Measurements from ENCODE around the gene HOXC5. TPM values are rescaled to one million over a fixed set of nuclear protein-coding genes. Genes with fewer than 3 reads are reported as not detected.

The HOXC5 gene
- total RNA-seq, 2 experiments from 2014 or later = not detected

GRCh38 chr12:53986686-53987483 lies 46.0 kb upstream of the HOXC5 start:
- H3K9me3 Mint-ChIP-seq = no peaks in the 10 kb centered on the region
- Histone ChIP-seq H3K9me3 (ENCODE audit: control insufficient read depth in 1 of 2, insufficient read depth in 1 of 2, low read length in 2 of 2) (peaks cover 11 to 53% of the 10 kb centered on the region in 2 experiments), H3K4me3 (ENCODE audit: low read length) (no peak overlapping the region), H3K27ac (ENCODE audit: low read depth in 1 of 2, low read length in 2 of 2) (no peak overlapping the region), H3K36me3 (ENCODE audit: insufficient read depth, low read length) (no peaks in the 10 kb centered on the region), H3K27me3 (ENCODE audit: control insufficient read depth in 1 of 2, insufficient read depth in 2 of 2, low read length in 2 of 2) (peaks cover 94 to 98% of the 10 kb centered on the region in 2 experiments), H3K4me1 (ENCODE audit: insufficient read depth, low read length) (peaks cover 47% of the 10 kb centered on the region)
- no peaks in the 10 kb centered on the region for H3K36me3 Mint-ChIP-seq (ENCODE audit: low read depth)
- ChIA-PET POLR2A (interaction anchor here (0.9 kb wide), 1 partner anchor 9 kb away, joined by 3 read pairs; no protein-coding TSS in a partner anchor), CTCF (interaction anchor here (0.9 to 2.9 kb wide), 3 partner anchors 19 to 221 kb away, joined by 3 to 11 read pairs (median 5); no protein-coding TSS in a partner anchor)
- H3K27ac Mint-ChIP-seq = no peak overlapping the region
- intact Hi-C loops (cut with DNase I, micrococcal nuclease) = loop anchor here (5.0 kb wide), 2 partner anchors 35 to 195 kb away; partner anchors contain the start of gene HOXC12 (in 1 of the 2)
- H3K27me3 Mint-ChIP-seq = peaks cover 95% of the 10 kb centered on the region
- H3K4me3 Mint-ChIP-seq = no peak overlapping the region
- no peak for ATAC-seq (ENCODE audit: poor library complexity)
- peaks cover 32% of the 10 kb centered on the region for H3K4me1 Mint-ChIP-seq (ENCODE audit: low read depth)
- DNase-seq = no peak
- no peak for TF ChIP-seq CTCF (IDR thresholded peaks at IDR 0.05)

GRCh38 chr12:53987787-53988230 lies 45.0 kb upstream of the HOXC5 start:
- peaks cover 94 to 98% of the 10 kb centered on the region in 2 experiments for H3K27me3 ChIP-seq (ENCODE audit: control insufficient read depth in 1 of 2, insufficient read depth in 2 of 2, low read length in 2 of 2)
- H3K36me3 ChIP-seq (ENCODE audit: insufficient read depth, low read length) = no peaks in the 10 kb centered on the region
- intact Hi-C loops (cut with DNase I, micrococcal nuclease) = loop anchor here (2.0 to 5.0 kb wide), 3 partner anchors 36 to 197 kb away; partner anchors contain the start of gene HOXC12 (in 1 of the 2)
- CTCF ChIA-PET = interaction anchor here (1.4 to 1.6 kb wide), 2 partner anchors 18 to 229 kb away, joined by 4 to 5 read pairs; no protein-coding TSS in a partner anchor
- Mint-ChIP-seq H3K27me3 (peaks cover 95% of the 10 kb centered on the region), H3K36me3 (ENCODE audit: low read depth) (no peaks in the 10 kb centered on the region), H3K4me3 (no peak overlapping the region), H3K4me1 (ENCODE audit: low read depth) (peaks cover 32% of the 10 kb centered on the region), H3K27ac (no peak overlapping the region), H3K9me3 (no peaks in the 10 kb centered on the region)
- no peak for DNase-seq
- TF ChIP-seq CTCF (IDR thresholded peaks at IDR 0.05) = no peak
- peaks cover 11 to 50% of the 10 kb centered on the region in 2 experiments for H3K9me3 ChIP-seq (ENCODE audit: control insufficient read depth in 1 of 2, insufficient read depth in 1 of 2, low read length in 2 of 2)
- no peak overlapping the region for H3K27ac ChIP-seq (ENCODE audit: low read depth in 1 of 2, low read length in 2 of 2)
- no peak for ATAC-seq (ENCODE audit: poor library complexity)
- POLR2A ChIA-PET = interaction anchor here (1.2 kb wide), 1 partner anchor 9 kb away, joined by 3 read pairs; no protein-coding TSS in a partner anchor
- no peak overlapping the region for H3K4me3 ChIP-seq (ENCODE audit: low read length)
- H3K4me1 ChIP-seq (ENCODE audit: insufficient read depth, low read length) = peaks cover 47% of the 10 kb centered on the region

GRCh38 chr12:53988541-53989226 lies 44.2 kb upstream of the HOXC5 start:
- H3K4me3 Mint-ChIP-seq = peak overlapping the region; percentile 11
- Histone ChIP-seq H3K9me3 (ENCODE audit: control insufficient read depth in 1 of 2, insufficient read depth in 1 of 2, low read length in 2 of 2) (peaks cover 11 to 49% of the 10 kb centered on the region in 2 experiments), H3K4me1 (ENCODE audit: insufficient read depth, low read length) (peaks cover 42% of the 10 kb centered on the region), H3K27ac (ENCODE audit: low read depth in 1 of 2, low read length in 2 of 2) (no peak overlapping the region), H3K4me3 (ENCODE audit: low read length) (no peak overlapping the region), H3K27me3 (ENCODE audit: control insufficient read depth in 1 of 2, insufficient read depth in 2 of 2, low read length in 2 of 2) (peaks cover 94 to 98% of the 10 kb centered on the region in 2 experiments), H3K36me3 (ENCODE audit: insufficient read depth, low read length) (no peaks in the 10 kb centered on the region)
- peaks cover 95% of the 10 kb centered on the region for H3K27me3 Mint-ChIP-seq
- TF ChIP-seq CTCF (IDR thresholded peaks at IDR 0.05) = no peak
- peaks cover 32% of the 10 kb centered on the region for H3K4me1 Mint-ChIP-seq (ENCODE audit: low read depth)
- H3K9me3 Mint-ChIP-seq = no peaks in the 10 kb centered on the region
- intact Hi-C loops (cut with DNase I, micrococcal nuclease) = loop anchor here (2.0 to 5.0 kb wide), 3 partner anchors 36 to 198 kb away; partner anchors contain the start of gene HOXC12 (in 1 of the 2)
- ATAC-seq (ENCODE audit: poor library complexity) (no peak), DNase-seq (no peak)
- H3K36me3 Mint-ChIP-seq (ENCODE audit: low read depth) = no peaks in the 10 kb centered on the region
- no peak overlapping the region for H3K27ac Mint-ChIP-seq
- ChIA-PET POLR2A (interaction anchor here (1.2 kb wide), 1 partner anchor 8 kb away, joined by 3 read pairs; no protein-coding TSS in a partner anchor), CTCF (interaction anchor here (1.6 kb wide), 1 partner anchor 228 kb away, joined by 4 read pairs; no protein-coding TSS in a partner anchor)
